ENCODE measurements around the gene PLXNA4. TPM values are rescaled to one million over a fixed set of nuclear protein-coding genes. Genes with fewer than 3 reads are reported as not detected.

The PLXNA4 gene
- total RNA-seq, 2 donors from 2014 or later: 24.0 to 42.7 TPM

GRCh38 chr7:132321387-132321786 is 254.9 kb downstream of the PLXNA4 start:
- 82 to 85% methylated on average over 6 of the region's 6 CpGs for WGBS, 2 experiments (ENCODE audit: insufficient coverage in 1 of 2, insufficient read length in 1 of 2)
- no peaks in the 10 kb centered on the region for H3K27me3 ChIP-seq (ENCODE audit: control insufficient read depth, insufficient read depth, low read length, poor library complexity, severe bottlenecking)
- Mint-ChIP-seq H3K4me1 (peaks cover 8% of the 10 kb centered on the region), H3K27ac (no peak overlapping the region), H3K9me3 (peaks cover 8% of the 10 kb centered on the region), H3K27me3 (ENCODE audit: insufficient read depth) (peaks cover 18% of the 10 kb centered on the region), H3K36me3 (ENCODE audit: low read depth) (peaks cover 3% of the 10 kb centered on the region), H3K4me3 (no peak overlapping the region)
- H3K9ac ChIP-seq (ENCODE audit: extremely low read depth, low read length, poor library complexity, severe bottlenecking): no peak overlapping the region
- H3K36me3 ChIP-seq (ENCODE audit: control insufficient read depth, insufficient read depth, low read length): no peaks in the 10 kb centered on the region
- H3K4me1 ChIP-seq (ENCODE audit: control insufficient read depth, insufficient read depth, low read length): no peaks in the 10 kb centered on the region
- no peak overlapping the region for H3K27ac ChIP-seq (ENCODE audit: low read depth, low read length)
- peaks cover 11% of the 10 kb centered on the region for H3K9me3 ChIP-seq (ENCODE audit: control insufficient read depth, low read length)
- TF ChIP-seq CTCF (conservative IDR thresholded peaks at IDR 0.05): peak; percentile 49
- no peak overlapping the region for H3K4me3 ChIP-seq (ENCODE audit: low read length)
- no peak for DNase-seq

GRCh38 chr7:132319481-132319880 is 256.8 kb downstream of the PLXNA4 start:
- Histone ChIP-seq H3K9ac (ENCODE audit: extremely low read depth, low read length, poor library complexity, severe bottlenecking) (no peak overlapping the region), H3K36me3 (ENCODE audit: control insufficient read depth, insufficient read depth, low read length) (no peaks in the 10 kb centered on the region), H3K4me3 (ENCODE audit: low read length) (no peak overlapping the region), H3K4me1 (ENCODE audit: control insufficient read depth, insufficient read depth, low read length) (no peaks in the 10 kb centered on the region), H3K27ac (ENCODE audit: low read depth, low read length) (no peak overlapping the region), H3K9me3 (ENCODE audit: control insufficient read depth, low read length) (peaks cover 11% of the 10 kb centered on the region), H3K27me3 (ENCODE audit: control insufficient read depth, insufficient read depth, low read length, poor library complexity, severe bottlenecking) (no peaks in the 10 kb centered on the region)
- H3K9me3 Mint-ChIP-seq: peaks cover 8% of the 10 kb centered on the region
- no peak overlapping the region for H3K27ac Mint-ChIP-seq
- TF ChIP-seq CTCF (conservative IDR thresholded peaks at IDR 0.05): no peak
- no peak overlapping the region for H3K4me3 Mint-ChIP-seq
- H3K36me3 Mint-ChIP-seq (ENCODE audit: low read depth): peaks cover 3% of the 10 kb centered on the region
- no peak for DNase-seq
- peaks cover 8% of the 10 kb centered on the region for H3K4me1 Mint-ChIP-seq
- WGBS, 2 experiments (ENCODE audit: insufficient coverage in 1 of 2, insufficient read length in 1 of 2): 87 to 88% methylated on average over 6 of the region's 6 CpGs
- H3K27me3 Mint-ChIP-seq (ENCODE audit: insufficient read depth): peaks cover 26% of the 10 kb centered on the region

GRCh38 chr7:132318352-132319318 is 257.6 kb downstream of the PLXNA4 start:
- peaks cover 11% of the 10 kb centered on the region for H3K9me3 ChIP-seq (ENCODE audit: control insufficient read depth, low read length)
- peaks cover 3% of the 10 kb centered on the region for H3K36me3 Mint-ChIP-seq (ENCODE audit: low read depth)
- H3K4me1 Mint-ChIP-seq: peaks cover 8% of the 10 kb centered on the region
- no peak overlapping the region for H3K27ac ChIP-seq (ENCODE audit: low read depth, low read length)
- peak overlapping the region; percentile 3 for H3K4me3 Mint-ChIP-seq
- H3K27me3 Mint-ChIP-seq (ENCODE audit: insufficient read depth): peaks cover 26% of the 10 kb centered on the region
- no peaks in the 10 kb centered on the region for H3K27me3 ChIP-seq (ENCODE audit: control insufficient read depth, insufficient read depth, low read length, poor library complexity, severe bottlenecking)
- peak; percentile 94 for TF ChIP-seq CTCF (conservative IDR thresholded peaks at IDR 0.05)
- H3K4me3 ChIP-seq (ENCODE audit: low read length): no peak overlapping the region
- H3K36me3 ChIP-seq (ENCODE audit: control insufficient read depth, insufficient read depth, low read length): no peaks in the 10 kb centered on the region
- no peak overlapping the region for H3K9ac ChIP-seq (ENCODE audit: extremely low read depth, low read length, poor library complexity, severe bottlenecking)
- WGBS, 2 experiments (ENCODE audit: insufficient coverage in 1 of 2, insufficient read length in 1 of 2): 19 to 25% methylated on average over 13 to 20 of the region's 20 CpGs
- no peaks in the 10 kb centered on the region for H3K4me1 ChIP-seq (ENCODE audit: control insufficient read depth, insufficient read depth, low read length)
- DNase-seq: peak; percentile 95
- peaks cover 8% of the 10 kb centered on the region for H3K9me3 Mint-ChIP-seq
- H3K27ac Mint-ChIP-seq: no peak overlapping the region

Measured in endodermal cell (in vitro differentiated cells).